ENCODE data around the gene MCF2. TPM values are rescaled to one million over a fixed set of nuclear protein-coding genes. Genes with fewer than 3 reads are reported as not detected.
"Not testable (repeated sequence)": the region's sequence is repeated elsewhere in the genome, so short reads cannot be mapped to it uniquely, and the experiment has no call there.

MCF2 gene
- total RNA-seq, 1 donor from 2014 or later = 0.40 TPM

DNA sequence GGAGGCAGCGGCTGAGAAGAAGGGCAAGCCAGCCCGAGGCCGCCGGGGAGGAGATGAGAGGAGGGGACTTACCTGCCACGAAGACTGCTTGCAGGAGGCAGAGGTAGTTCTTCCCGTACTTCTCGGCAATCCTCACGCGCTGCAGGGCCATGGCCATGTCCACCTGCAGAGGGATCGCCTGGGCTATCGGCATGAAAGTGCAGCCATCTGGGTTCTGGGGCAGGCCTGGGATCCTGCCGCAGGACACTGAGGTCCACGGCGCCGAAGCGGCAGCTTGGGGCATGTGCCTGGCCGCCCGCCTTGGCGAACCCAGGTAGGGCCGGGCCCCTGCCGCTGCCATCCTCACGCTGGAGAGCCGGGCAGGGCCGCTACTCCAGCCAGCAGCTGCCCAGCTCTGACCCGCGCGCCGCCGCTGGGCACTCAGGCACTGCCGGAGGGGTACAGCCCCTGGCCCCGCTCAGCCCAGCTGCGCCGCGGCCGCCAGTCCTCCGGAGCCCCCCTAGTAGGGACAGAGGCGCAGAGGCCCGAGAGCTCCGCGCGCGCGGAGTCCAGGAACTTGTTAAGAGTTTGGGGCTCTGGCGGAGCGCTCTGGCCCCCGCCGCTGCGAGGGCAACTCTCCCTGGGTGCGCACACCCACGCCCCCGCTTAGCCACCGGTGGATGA is 16.0 kb downstream of the MCF2 start:
- no peaks in the 10 kb centered on the region for H3K9me3 Mint-ChIP-seq
- DNase-seq = peak; percentile 40
- peak overlapping the region; percentile 63 for H3K4me3 Mint-ChIP-seq
- peaks cover 31% of the 10 kb centered on the region for H3K27me3 Mint-ChIP-seq
- no peaks in the 10 kb centered on the region for H3K4me1 Mint-ChIP-seq
- H3K36me3 Mint-ChIP-seq (ENCODE audit: low read depth) = no peaks in the 10 kb centered on the region
- H3K27ac Mint-ChIP-seq = no peak overlapping the region
- intact Hi-C loops (cut with micrococcal nuclease) = no loop called here

DNA sequence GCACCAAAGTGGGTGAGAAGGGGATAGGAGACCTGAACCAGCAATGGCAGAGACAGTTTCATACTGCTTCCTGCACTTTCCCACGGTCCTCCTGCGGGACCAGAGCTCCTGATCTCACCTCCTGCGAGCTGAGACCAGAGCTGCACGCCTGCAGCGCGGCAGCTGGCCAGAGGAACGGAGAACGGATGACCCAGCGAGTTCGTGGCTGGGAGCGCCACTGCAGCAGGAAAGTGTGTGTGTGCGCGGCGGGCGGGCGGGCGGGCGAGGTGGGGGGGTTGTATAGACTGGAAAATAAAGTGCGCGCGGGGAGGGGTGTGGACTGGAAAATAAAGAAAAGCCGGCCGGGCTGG is 16.5 kb downstream of the MCF2 start:
- peaks cover 31% of the 10 kb centered on the region for H3K27me3 Mint-ChIP-seq
- no peaks in the 10 kb centered on the region for H3K4me1 Mint-ChIP-seq
- peak overlapping the region; percentile 63 for H3K4me3 Mint-ChIP-seq
- no peaks in the 10 kb centered on the region for H3K36me3 Mint-ChIP-seq (ENCODE audit: low read depth)
- no peak for DNase-seq
- intact Hi-C loops (cut with micrococcal nuclease) = no loop called here
- no peaks in the 10 kb centered on the region for H3K9me3 Mint-ChIP-seq
- no peak overlapping the region for H3K27ac Mint-ChIP-seq

DNA sequence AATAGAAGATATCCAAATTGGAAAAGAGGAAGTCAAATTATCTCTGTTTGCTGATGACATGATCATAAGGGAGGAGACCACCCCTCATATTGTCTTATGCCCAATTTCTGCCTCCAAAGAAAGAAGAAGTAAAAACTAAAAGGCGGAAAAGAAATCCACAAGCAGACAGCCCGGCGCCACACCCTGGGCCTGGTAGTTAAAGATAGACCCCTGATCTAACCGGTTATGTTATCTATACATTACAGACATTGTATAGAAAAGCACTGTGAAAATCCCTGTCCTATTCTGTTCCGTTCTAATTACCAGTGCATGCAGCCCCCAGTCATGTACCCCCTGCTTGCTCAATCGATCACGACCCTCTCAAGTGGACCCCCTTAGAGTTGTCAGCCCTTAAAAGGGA is 22.8 kb downstream of the MCF2 start:
- H3K9me3 Mint-ChIP-seq; H3K36me3 Mint-ChIP-seq (ENCODE audit: low read depth); DNase-seq; H3K4me3 Mint-ChIP-seq; H3K4me1 Mint-ChIP-seq; H3K27me3 Mint-ChIP-seq; intact Hi-C loops (cut with micrococcal nuclease); H3K27ac Mint-ChIP-seq: not testable (repeated sequence)

- DNase-seq = no peak
- Mint-ChIP-seq H3K4me3 (no peak overlapping the region), H3K27me3 (no peaks in the 10 kb centered on the region), H3K36me3 (ENCODE audit: low read depth) (no peaks in the 10 kb centered on the region), H3K27ac (no peak overlapping the region), H3K9me3 (peaks cover 4% of the 10 kb centered on the region), H3K4me1 (no peaks in the 10 kb centered on the region)
- intact Hi-C loops (cut with micrococcal nuclease) = no loop called here
These were observed 27.6 kb downstream of the MCF2 start for GRCh38 chrX:139680356-139680755.

DNA sequence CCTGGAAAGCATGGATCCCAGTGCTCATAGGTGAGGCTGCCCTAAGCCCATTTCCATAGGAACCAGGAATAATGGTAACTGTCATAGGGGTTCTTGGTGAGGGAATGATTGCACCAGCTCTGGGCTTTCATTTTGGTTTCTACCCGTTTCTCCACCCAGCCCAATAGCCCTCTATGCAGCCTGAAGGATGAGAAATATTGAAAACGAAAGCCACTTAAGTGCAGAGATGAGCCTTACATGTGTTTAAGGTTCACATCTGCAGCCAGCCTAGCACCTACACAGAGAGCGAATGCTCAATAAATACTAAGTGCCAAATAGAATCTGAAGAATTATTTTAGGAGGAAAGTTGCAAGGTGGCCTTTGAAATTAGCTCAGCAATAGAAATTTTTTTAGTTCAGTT is 60.4 kb downstream of the MCF2 start:
- H3K27me3 Mint-ChIP-seq = no peaks in the 10 kb centered on the region
- H3K4me3 Mint-ChIP-seq = no peak overlapping the region
- DNase-seq = no peak
- no peaks in the 10 kb centered on the region for H3K36me3 Mint-ChIP-seq (ENCODE audit: low read depth)
- H3K9me3 Mint-ChIP-seq = no peaks in the 10 kb centered on the region
- intact Hi-C loops (cut with micrococcal nuclease) = no loop called here
- H3K4me1 Mint-ChIP-seq = no peaks in the 10 kb centered on the region
- H3K27ac Mint-ChIP-seq = no peak overlapping the region

DNA sequence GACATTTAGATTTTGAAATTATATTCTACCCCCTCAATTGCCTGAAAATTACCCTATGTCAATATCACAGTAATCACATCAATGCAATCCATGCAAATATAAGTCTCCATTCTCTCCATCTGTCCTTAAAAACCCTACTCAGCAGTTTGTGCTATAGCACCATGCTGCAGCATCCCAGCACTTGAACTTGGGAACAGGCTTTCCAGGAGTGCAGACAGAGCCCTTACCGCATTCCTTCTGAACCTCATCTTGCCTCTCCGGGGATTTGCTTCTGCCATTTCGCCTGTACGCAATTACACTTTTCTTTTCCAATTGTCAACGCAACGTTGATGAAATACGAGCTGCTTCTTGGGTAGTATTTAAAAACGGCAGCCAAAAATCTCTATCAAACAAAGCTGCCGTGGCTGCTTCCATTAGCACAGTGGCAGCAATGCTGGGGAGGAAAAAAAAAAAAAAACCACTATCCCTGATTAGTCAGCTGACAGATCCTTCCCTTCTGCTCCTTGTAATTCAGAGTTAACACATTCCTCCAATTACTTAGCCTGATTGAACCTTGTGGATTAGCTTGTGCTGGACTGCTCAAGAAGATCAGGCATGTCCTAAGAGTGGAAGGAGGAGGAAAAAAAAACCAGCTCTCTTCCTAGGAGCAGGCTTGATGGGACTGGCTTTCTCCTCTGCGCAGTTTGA is 65.6 kb downstream of the MCF2 start:
- Mint-ChIP-seq H3K4me1 (no peaks in the 10 kb centered on the region), H3K36me3 (ENCODE audit: low read depth) (no peaks in the 10 kb centered on the region), H3K4me3 (no peak overlapping the region), H3K27me3 (no peaks in the 10 kb centered on the region), H3K27ac (no peak overlapping the region), H3K9me3 (no peaks in the 10 kb centered on the region)
- intact Hi-C loops (cut with micrococcal nuclease) = no loop called here
- DNase-seq = no peak

DNA sequence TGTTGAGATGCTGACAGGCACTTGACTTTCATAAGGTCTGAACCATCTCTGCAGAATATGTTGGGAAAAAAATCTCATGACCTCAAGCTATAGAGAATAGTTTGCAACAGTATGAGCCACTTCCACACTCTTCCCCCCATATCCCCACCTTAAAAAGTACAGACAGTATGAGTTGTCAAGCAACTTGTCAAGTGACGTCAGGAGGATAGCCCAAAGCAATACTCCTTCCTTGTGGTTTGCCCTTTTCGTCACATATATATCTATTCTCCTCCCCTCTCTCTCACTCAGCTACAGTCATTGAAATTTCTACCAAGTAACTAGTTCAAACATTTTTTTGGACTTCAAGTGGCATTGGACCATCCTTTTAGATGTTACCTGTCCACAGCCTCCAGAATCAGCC is 67.7 kb downstream of the MCF2 start:
- Mint-ChIP-seq H3K4me3 (no peak overlapping the region), H3K36me3 (ENCODE audit: low read depth) (no peaks in the 10 kb centered on the region), H3K9me3 (no peaks in the 10 kb centered on the region), H3K27me3 (no peaks in the 10 kb centered on the region), H3K4me1 (no peaks in the 10 kb centered on the region), H3K27ac (no peak overlapping the region)
- DNase-seq = no peak
- intact Hi-C loops (cut with micrococcal nuclease) = no loop called here

GRCh38 chrX:139639253-139639652 is 68.7 kb downstream of the MCF2 start:
- no peak overlapping the region for H3K27ac Mint-ChIP-seq
- intact Hi-C loops (cut with micrococcal nuclease) = no loop called here
- H3K27me3 Mint-ChIP-seq = no peaks in the 10 kb centered on the region
- no peaks in the 10 kb centered on the region for H3K9me3 Mint-ChIP-seq
- no peaks in the 10 kb centered on the region for H3K36me3 Mint-ChIP-seq (ENCODE audit: low read depth)
- H3K4me3 Mint-ChIP-seq = no peak overlapping the region
- DNase-seq = no peak
- H3K4me1 Mint-ChIP-seq = no peaks in the 10 kb centered on the region

DNA sequence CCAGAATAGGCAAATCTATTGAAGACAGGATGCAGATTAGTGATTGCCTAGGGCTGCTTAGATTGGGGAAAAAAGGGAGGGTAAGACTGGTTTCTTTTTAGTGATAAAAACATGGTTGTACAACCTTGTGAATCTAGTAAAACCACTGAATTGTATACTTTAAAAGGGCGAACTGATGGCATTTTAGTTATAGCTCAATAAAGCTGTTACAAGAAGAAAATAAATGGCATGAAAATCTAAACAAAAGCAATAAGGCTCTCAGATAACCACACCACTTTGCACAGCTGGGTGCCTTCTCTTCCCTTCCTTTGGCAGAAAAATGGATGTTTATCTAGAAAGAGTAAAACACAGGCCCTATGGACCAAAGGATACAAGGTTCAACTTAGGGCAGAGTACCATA is 107.9 kb downstream of the MCF2 start:
- DNase-seq = no peak
- H3K27me3 Mint-ChIP-seq = no peaks in the 10 kb centered on the region
- intact Hi-C loops (cut with micrococcal nuclease) = no loop called here
- no peaks in the 10 kb centered on the region for H3K4me1 Mint-ChIP-seq
- no peaks in the 10 kb centered on the region for H3K9me3 Mint-ChIP-seq
- no peak overlapping the region for H3K27ac Mint-ChIP-seq
- no peak overlapping the region for H3K4me3 Mint-ChIP-seq
- H3K36me3 Mint-ChIP-seq (ENCODE audit: low read depth) = no peaks in the 10 kb centered on the region

DNA sequence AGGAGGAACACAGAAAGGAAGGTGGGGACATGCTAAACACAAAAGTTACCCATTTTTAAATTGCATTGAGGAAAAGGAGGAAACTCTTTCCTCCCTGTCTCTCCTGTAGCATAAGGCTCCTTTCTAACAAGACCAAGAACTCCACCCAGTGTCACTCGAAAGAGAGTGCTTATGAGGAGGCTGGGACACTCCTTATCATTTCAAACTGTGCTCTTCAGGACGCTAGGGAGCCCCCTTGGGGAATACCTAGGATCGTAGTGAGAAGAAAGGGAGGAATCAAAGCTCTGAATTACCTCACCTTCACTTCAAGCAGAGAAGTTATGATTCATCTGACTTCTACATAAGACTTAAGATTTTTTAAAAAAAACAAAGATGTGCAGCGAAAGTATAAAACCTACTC is 111.9 kb downstream of the MCF2 start:
- H3K27ac Mint-ChIP-seq = no peak overlapping the region
- no peaks in the 10 kb centered on the region for H3K9me3 Mint-ChIP-seq
- H3K4me3 Mint-ChIP-seq = no peak overlapping the region
- no peaks in the 10 kb centered on the region for H3K36me3 Mint-ChIP-seq (ENCODE audit: low read depth)
- no peaks in the 10 kb centered on the region for H3K4me1 Mint-ChIP-seq
- no peak for DNase-seq
- H3K27me3 Mint-ChIP-seq = no peaks in the 10 kb centered on the region
- intact Hi-C loops (cut with micrococcal nuclease) = no loop called here

DNA sequence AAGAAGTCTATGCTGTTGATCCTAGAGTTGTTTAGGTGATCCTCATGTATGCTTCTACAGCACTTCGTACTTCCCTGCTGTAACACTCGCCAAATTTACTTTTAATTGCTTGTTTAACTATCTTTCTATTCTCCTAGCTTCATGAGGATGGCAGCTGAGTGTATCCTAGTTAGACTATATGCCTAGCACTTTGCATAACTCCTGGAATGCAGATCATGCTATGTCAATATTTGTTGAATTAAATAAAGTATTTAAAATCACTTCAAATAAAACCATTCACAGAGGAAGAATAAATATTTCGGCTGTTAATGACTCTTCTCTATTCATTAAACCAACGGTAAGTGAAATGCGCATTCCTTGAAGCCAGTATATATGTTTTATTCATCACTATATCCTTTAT is 122.4 kb downstream of the MCF2 start:
- no peaks in the 10 kb centered on the region for H3K36me3 Mint-ChIP-seq (ENCODE audit: low read depth)
- no peaks in the 10 kb centered on the region for H3K4me1 Mint-ChIP-seq
- no peaks in the 10 kb centered on the region for H3K9me3 Mint-ChIP-seq
- no peaks in the 10 kb centered on the region for H3K27me3 Mint-ChIP-seq
- DNase-seq = no peak
- no peak overlapping the region for H3K27ac Mint-ChIP-seq
- H3K4me3 Mint-ChIP-seq = no peak overlapping the region
- intact Hi-C loops (cut with micrococcal nuclease) = no loop called here

- Mint-ChIP-seq H3K27ac (no peak overlapping the region), H3K4me1 (no peaks in the 10 kb centered on the region), H3K27me3 (no peaks in the 10 kb centered on the region), H3K9me3 (no peaks in the 10 kb centered on the region), H3K36me3 (ENCODE audit: low read depth) (no peaks in the 10 kb centered on the region), H3K4me3 (no peak overlapping the region)
- intact Hi-C loops (cut with micrococcal nuclease) = no loop called here
- DNase-seq = no peak
These were observed 126.9 kb downstream of the MCF2 start for GRCh38 chrX:139581068-139581467.

DNA sequence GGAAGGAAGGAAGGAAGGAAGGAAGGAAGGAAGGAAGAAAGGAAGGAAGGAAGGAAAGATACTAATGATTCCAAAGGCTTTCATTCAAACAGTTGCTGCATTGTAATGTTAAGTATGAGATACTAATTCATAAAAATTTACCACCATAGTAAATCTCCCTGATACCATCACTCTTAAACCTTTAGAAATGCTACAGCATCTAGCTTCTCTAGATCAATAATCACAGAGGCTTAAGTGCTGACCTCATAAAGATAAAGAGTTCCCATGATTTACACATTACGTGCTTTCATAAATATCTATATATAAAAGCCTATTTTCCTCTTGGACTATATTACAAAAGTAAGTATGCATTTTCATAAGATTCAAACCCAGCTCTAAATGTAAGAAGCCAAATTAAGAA is 141.0 kb downstream of the MCF2 start:
- H3K9me3 Mint-ChIP-seq = no peaks in the 10 kb centered on the region
- no peak overlapping the region for H3K4me3 Mint-ChIP-seq
- no peaks in the 10 kb centered on the region for H3K36me3 Mint-ChIP-seq (ENCODE audit: low read depth)
- H3K27me3 Mint-ChIP-seq = no peaks in the 10 kb centered on the region
- intact Hi-C loops (cut with micrococcal nuclease) = no loop called here
- H3K4me1 Mint-ChIP-seq = no peaks in the 10 kb centered on the region
- no peak overlapping the region for H3K27ac Mint-ChIP-seq
- no peak for DNase-seq

DNA sequence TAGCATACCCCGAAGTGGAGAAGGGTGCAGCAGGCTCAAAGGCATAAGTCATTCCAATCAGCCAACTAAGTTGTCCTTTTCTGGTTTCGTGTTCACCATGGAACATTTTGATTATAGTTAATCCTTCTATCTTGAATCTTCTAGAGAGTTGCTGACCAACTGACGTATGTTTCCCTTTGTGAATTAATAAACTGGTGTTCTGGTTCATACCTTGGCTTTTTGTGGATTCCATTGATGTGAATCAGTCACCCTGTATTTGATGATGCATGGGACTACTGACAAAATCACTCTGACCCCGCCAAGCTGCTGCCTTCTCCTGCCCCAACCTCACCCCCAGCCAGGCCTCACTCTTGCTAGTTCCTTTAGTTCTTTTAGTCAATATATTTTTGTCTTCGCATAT is 144.7 kb downstream of the MCF2 start:
- Mint-ChIP-seq H3K9me3 (no peaks in the 10 kb centered on the region), H3K36me3 (ENCODE audit: low read depth) (no peaks in the 10 kb centered on the region), H3K4me1 (no peaks in the 10 kb centered on the region), H3K27me3 (no peaks in the 10 kb centered on the region), H3K27ac (no peak overlapping the region), H3K4me3 (no peak overlapping the region)
- intact Hi-C loops (cut with micrococcal nuclease) = no loop called here
- no peak for DNase-seq

- intact Hi-C loops (cut with micrococcal nuclease) = no loop called here
- Mint-ChIP-seq H3K36me3 (ENCODE audit: low read depth) (no peaks in the 10 kb centered on the region), H3K27me3 (no peaks in the 10 kb centered on the region), H3K4me3 (no peak overlapping the region), H3K9me3 (no peaks in the 10 kb centered on the region), H3K4me1 (no peaks in the 10 kb centered on the region), H3K27ac (no peak overlapping the region)
- DNase-seq = no peak
These were observed 147.7 kb downstream of the MCF2 start for GRCh38 chrX:139560221-139560620.

Data from activated CD4-positive, alpha-beta T cell treated with anti-CD3 and anti-CD28 coated beads, Interleukin-2, amount 10 ng/mL, durations not matched to agents 24 days and 14 days (primary cell).